ENCODE measurements around the gene SCN2A.

The SCN2A gene

DNA sequence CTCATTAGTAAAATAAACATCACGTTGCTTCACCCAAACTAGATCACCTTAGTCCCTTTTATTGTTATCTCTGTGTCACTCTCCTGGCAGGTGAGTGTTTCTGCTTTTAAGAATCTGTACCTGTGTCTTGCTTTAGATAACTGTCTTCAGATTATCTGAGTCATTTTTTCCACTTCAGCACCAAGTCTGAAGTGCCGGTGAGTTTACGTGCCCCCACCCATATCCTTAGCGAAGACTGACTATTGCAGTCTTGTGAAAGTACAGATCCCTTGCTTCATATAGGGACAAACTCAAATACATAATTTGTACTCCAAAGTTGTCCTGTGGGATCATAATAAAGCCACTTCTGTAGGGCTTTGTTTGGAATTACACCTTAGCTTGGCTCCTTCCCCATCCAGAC lies 41.1 kb downstream of the SCN2A start:
- Histone ChIP-seq H3K27me3 (no peaks in the 10 kb centered on the region), H3K9me3 (no peaks in the 10 kb centered on the region), H3K36me3 (no peaks in the 10 kb centered on the region), H3K27ac (no peak overlapping the region), H3K4me1 (no peaks in the 10 kb centered on the region), H3K4me2 (no peak overlapping the region), H4K20me1 (no peaks in the 10 kb centered on the region), H3K9ac (no peak overlapping the region), H3K4me3 (no peak overlapping the region)
- no peak for TF ChIP-seq Cebpa-rat (IDR thresholded peaks at IDR 0.05)

DNA sequence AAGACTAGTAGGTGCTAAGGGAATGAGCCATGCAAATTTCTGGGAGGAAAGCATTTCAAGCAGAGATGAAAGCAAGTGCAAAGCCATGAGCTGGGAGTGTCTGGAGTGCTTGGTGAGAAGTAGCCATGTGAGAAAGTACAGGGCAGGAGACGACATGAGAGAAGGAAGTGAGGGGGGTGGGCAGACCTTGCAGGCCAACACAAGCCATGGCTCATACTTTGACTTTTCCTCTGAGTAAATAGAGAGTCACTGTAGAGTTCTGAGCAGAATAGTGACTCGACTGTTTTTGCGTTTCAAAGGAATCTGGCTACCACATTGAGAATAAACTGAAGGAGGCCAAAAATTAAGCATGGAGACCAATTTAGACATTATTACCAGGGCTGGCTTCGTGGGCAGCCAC lies 42.2 kb downstream of the SCN2A start:
- H3K27ac ChIP-seq = no peak overlapping the region
- H3K36me3 ChIP-seq = no peaks in the 10 kb centered on the region
- H3K4me2 ChIP-seq = no peak overlapping the region
- no peaks in the 10 kb centered on the region for H4K20me1 ChIP-seq
- no peak for TF ChIP-seq Cebpa-rat (IDR thresholded peaks at IDR 0.05)
- no peaks in the 10 kb centered on the region for H3K9me3 ChIP-seq
- H3K4me1 ChIP-seq = no peaks in the 10 kb centered on the region
- no peak overlapping the region for H3K9ac ChIP-seq
- no peak overlapping the region for H3K4me3 ChIP-seq
- H3K27me3 ChIP-seq = no peaks in the 10 kb centered on the region

DNA sequence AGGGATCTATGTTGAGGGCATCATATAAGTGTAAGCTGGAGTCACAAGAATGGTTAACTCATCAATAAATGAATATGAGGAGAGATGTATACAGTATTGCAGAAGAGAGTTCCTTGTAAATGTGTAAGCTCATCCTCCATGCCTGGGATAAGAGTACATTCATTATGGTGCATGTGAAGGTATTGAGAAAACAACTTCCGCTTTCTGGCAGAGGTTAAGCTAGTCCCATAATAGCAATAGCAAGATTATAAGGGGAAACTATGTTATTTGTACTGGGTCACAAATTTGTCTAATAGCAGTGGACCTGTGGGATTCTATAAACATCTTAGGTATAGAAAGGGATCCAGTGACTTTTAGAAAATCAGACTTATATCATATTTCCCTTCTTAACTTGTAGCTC lies 44.1 kb downstream of the SCN2A start:
- TF ChIP-seq Cebpa-rat (IDR thresholded peaks at IDR 0.05) = no peak
- Histone ChIP-seq H3K4me2 (no peak overlapping the region), H3K9me3 (no peaks in the 10 kb centered on the region), H3K36me3 (no peaks in the 10 kb centered on the region), H3K27ac (no peak overlapping the region), H3K27me3 (no peaks in the 10 kb centered on the region), H4K20me1 (no peaks in the 10 kb centered on the region), H3K4me1 (no peaks in the 10 kb centered on the region), H3K4me3 (no peak overlapping the region), H3K9ac (no peak overlapping the region)

DNA sequence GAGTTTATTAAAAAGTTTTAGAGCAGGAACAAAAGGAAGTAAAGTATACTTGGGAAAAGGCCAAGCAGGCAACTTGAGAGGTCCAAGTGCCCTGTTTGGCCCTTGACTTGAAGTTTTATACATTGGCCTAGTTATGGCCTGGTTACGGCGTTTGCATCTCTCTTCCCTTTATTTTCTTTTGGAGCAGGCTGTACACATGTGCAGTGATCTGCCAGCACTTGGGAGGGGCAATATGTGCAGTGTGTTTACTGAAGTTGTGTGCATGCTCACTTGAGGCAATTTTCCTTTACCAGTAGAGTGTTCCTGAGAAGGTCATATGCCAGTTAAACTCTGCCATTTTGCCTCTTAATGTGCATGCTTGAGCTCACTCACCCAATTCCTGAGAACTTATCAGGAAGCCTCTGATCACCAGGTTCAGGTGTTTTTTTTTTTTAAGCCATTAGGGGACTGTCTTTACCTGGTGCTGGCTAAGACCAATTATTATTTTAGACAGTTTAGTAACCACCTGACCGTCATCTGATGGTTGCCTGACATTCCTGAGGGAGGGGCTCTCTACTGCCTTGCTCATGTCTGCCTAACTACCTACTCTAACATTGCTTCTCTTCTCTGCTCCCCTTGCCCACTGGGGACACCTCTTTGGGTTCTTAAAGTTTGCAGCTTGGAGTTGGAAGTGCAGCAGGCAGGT lies 48.0 kb downstream of the SCN2A start:
- Histone ChIP-seq H3K27me3 (no peaks in the 10 kb centered on the region), H3K36me3 (no peaks in the 10 kb centered on the region), H3K27ac (no peak overlapping the region), H3K9ac (no peak overlapping the region), H3K4me1 (no peaks in the 10 kb centered on the region), H3K9me3 (no peaks in the 10 kb centered on the region), H3K4me3 (no peak overlapping the region), H4K20me1 (no peaks in the 10 kb centered on the region), H3K4me2 (no peak overlapping the region)
- TF ChIP-seq Cebpa-rat (IDR thresholded peaks at IDR 0.05) = no peak

DNA sequence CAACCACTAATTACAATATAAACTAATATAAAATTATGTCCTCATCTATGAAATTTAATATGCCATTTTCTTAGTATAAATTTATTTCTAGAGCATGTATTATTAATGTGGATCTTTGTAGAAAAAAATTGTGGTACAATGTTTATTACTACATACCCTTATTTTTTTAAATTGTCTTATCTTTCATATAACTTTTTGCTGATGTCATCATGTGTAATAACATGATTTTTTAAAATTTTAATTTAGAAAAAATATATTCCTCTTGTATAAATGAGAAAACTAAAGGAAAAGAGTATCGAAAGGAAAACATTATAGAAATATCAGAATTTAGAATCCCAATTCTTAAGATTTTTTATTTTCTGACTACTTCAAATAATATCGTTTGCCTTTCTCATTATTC lies 49.9 kb downstream of the SCN2A start:
- Histone ChIP-seq H4K20me1 (no peaks in the 10 kb centered on the region), H3K27ac (no peak overlapping the region), H3K9ac (no peak overlapping the region), H3K4me1 (no peaks in the 10 kb centered on the region), H3K4me3 (no peak overlapping the region), H3K36me3 (no peaks in the 10 kb centered on the region), H3K9me3 (no peaks in the 10 kb centered on the region), H3K27me3 (no peaks in the 10 kb centered on the region), H3K4me2 (no peak overlapping the region)
- no peak for TF ChIP-seq Cebpa-rat (IDR thresholded peaks at IDR 0.05)

DNA sequence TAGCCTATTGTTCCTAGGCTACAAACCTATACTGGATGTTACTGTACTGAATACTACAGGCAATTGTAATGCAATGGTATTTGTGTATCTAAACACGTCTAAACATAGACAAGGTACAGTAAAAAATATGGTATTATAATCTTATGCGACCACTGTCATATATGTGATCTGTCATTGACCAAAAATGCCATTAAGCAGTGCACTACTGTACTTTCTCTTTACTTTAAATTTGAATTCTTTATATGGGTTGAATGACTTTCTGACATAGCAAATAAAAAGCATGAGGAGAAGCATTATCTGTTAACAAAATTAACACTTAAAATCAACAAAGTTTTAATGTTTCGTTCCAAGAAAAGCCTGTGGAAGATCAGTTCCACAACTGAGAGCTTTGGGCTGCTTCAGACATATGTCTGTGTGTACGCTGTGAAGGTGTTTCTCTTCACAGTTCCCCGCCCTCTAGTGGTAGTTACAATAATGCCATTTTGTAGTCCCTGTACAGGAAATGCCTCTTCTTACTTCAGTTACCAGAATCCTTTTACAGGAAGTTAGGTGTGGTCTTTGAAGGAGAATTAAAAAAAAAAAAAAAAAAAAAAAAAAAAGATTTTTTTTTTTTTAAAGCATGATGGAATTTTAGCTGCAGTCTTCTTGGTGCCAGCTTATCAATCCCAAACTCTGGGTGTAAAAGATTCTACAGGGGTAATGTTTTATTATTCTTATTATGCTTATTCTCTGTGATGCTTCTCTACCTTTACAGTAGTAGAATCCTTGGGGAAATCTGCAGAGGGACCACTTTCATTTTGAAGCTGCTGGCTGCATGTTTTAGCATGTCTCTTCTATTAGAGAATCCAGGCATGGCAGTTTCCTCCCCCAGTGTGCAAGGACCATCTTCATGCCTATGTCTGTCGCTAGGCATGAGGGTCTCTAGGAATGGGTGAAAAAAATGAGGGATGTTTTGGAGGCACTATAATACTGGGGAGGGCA lies 54.5 kb downstream of the SCN2A start:
- Histone ChIP-seq H3K27me3 (no peaks in the 10 kb centered on the region), H3K4me2 (no peak overlapping the region), H3K9ac (no peak overlapping the region), H3K27ac (no peak overlapping the region), H3K36me3 (no peaks in the 10 kb centered on the region), H3K4me1 (no peaks in the 10 kb centered on the region), H3K9me3 (no peaks in the 10 kb centered on the region), H4K20me1 (no peaks in the 10 kb centered on the region), H3K4me3 (no peak overlapping the region)
- TF ChIP-seq Cebpa-rat (IDR thresholded peaks at IDR 0.05) = no peak

DNA sequence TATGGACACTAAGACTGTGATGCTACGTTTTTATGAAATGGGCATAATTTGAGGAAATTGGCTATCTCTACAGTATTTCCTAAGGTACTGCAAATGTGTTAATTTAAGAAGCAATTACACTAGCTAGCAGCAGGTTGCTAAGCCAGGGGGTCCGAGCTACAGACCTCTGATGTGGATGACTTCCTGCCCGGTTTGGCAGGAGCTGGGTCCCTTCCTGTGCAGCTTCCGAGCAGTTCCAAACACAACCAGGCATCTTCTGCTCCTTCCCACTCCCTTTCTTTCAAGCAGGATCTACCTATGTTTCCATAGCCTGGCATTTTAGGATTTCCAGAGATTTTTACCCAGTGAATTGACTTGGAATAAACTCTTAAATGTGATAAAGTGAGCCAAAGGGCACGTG lies 55.7 kb downstream of the SCN2A start:
- Histone ChIP-seq H3K27me3 (no peaks in the 10 kb centered on the region), H3K27ac (no peak overlapping the region), H3K4me3 (no peak overlapping the region), H4K20me1 (no peaks in the 10 kb centered on the region), H3K9ac (no peak overlapping the region), H3K4me2 (no peak overlapping the region), H3K4me1 (no peaks in the 10 kb centered on the region), H3K36me3 (no peaks in the 10 kb centered on the region), H3K9me3 (no peaks in the 10 kb centered on the region)
- TF ChIP-seq Cebpa-rat (IDR thresholded peaks at IDR 0.05) = no peak

DNA sequence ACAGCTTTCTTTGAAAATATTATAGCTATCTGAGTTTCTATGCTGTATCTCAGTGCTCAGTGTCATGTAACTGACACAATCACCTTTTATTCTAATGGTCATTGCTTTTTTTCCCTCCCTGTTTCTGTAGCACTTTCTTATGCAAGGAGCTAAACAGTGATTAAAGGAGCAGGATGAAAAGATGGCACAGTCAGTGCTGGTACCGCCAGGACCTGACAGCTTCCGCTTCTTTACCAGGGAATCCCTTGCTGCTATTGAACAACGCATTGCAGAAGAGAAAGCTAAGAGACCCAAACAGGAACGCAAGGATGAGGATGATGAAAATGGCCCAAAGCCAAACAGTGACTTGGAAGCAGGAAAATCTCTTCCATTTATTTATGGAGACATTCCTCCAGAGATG lies 56.4 kb downstream of the SCN2A start:
- Histone ChIP-seq H3K4me1 (no peaks in the 10 kb centered on the region), H3K27me3 (no peaks in the 10 kb centered on the region), H3K4me3 (no peak overlapping the region), H3K9ac (no peak overlapping the region), H3K9me3 (no peaks in the 10 kb centered on the region), H3K27ac (no peak overlapping the region), H3K4me2 (no peak overlapping the region), H4K20me1 (no peaks in the 10 kb centered on the region), H3K36me3 (no peaks in the 10 kb centered on the region)
- TF ChIP-seq Cebpa-rat (IDR thresholded peaks at IDR 0.05) = no peak

DNA sequence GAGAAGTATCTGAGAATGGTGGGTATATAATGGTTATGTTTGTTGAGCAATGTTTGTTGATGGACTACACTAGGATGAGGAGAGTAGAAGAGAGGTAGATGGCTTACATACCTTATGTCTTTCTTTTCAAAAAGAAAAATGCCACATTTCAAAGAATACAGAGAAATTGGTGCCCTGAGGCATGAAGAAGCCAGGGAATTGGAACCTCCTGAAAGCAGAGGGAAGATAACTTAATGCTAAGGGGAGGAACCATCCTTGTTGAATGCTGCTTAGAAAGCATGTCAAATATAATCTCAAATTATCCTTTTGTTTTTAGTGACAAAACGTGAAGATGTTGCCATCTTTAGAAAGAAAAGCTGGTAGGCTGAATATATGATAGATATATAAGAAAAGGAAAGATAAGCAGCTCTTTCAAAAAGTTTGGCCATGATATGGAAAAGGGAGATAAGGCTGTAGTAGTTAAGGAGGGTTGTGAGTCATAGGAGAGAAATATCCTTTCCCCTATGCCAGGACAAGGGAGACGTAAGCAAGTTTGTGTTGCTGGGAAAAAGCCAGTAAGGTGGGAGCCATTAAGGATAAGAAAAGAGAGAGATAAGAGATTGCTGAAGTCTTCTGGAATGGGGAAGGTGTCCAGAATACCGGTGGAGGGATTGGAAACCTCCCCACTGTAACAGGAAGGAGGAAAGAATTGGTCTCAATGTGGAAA lies 66.3 kb downstream of the SCN2A start:
- H4K20me1 ChIP-seq = no peaks in the 10 kb centered on the region
- no peaks in the 10 kb centered on the region for H3K4me1 ChIP-seq
- no peaks in the 10 kb centered on the region for H3K36me3 ChIP-seq
- H3K27ac ChIP-seq = no peak overlapping the region
- H3K9ac ChIP-seq = no peak overlapping the region
- no peak for TF ChIP-seq Cebpa-rat (IDR thresholded peaks at IDR 0.05)
- no peaks in the 10 kb centered on the region for H3K27me3 ChIP-seq
- no peaks in the 10 kb centered on the region for H3K9me3 ChIP-seq
- no peak overlapping the region for H3K4me3 ChIP-seq
- H3K4me2 ChIP-seq = no peak overlapping the region

DNA sequence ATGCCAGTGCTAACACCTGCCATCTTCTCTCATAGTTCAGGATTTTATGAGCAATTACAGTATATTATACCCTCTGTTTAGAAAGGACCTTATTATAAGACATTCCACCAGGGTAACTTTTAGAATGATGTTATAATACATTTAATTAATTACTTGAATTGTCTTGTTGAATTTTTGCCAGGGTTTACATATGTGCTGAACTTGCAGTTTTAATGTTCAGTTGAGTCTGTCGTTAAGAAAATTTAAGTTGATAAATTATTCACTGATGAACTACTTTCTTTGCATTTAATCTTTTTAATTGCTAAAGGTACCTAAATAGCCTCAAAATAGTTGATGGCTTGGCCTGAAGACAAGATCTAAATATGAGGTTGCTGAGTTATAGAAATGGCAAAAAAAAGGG lies 68.1 kb downstream of the SCN2A start:
- Histone ChIP-seq H3K36me3 (no peaks in the 10 kb centered on the region), H3K27me3 (no peaks in the 10 kb centered on the region), H3K4me3 (no peak overlapping the region), H3K27ac (no peak overlapping the region), H3K9me3 (no peaks in the 10 kb centered on the region), H3K4me1 (no peaks in the 10 kb centered on the region), H4K20me1 (no peaks in the 10 kb centered on the region), H3K9ac (no peak overlapping the region), H3K4me2 (no peak overlapping the region)
- no peak for TF ChIP-seq Cebpa-rat (IDR thresholded peaks at IDR 0.05)
